Parathyroid adenoma (tissue), 2 donors: Measurements from ENCODE around the gene CEBPG.

ENCODE experiments used
- H2AFZ ChIP-seq: fragments of 300-600 bp; sonication (generic); one replicate; pipeline ENCODE4 v1.7.0; 2017; ENCODE audit warnings: antibody characterized with exemption, mild to moderate bottlenecking
- H3K27ac ChIP-seq: fragments of 300-600 bp; sonication (generic); one replicate; pipeline ENCODE4 v1.7.0; 2017
- H3K27me3 ChIP-seq: fragments of 300-600 bp; sonication (generic); one replicate; pipeline ENCODE4 v1.7.0; 2017; ENCODE audit warnings: low read length; ENCODE audit not compliant: control insufficient read depth, insufficient read depth
- H3K36me3 ChIP-seq: fragments of 300-600 bp; sonication (generic); one replicate; pipeline ENCODE4 v1.7.0; 2017; ENCODE audit warnings: low read length; ENCODE audit not compliant: control insufficient read depth, insufficient read depth
- H3K4me1 ChIP-seq: fragments of 300-600 bp; sonication (generic); one replicate; pipeline ENCODE4 v1.7.0; 2017; ENCODE audit warnings: control low read depth
- H3K4me2 ChIP-seq: fragments of 300-600 bp; sonication (generic); one replicate; pipeline ENCODE4 v1.7.0; 2017; ENCODE audit warnings: low read length
- H3K4me3 ChIP-seq: fragments of 300-600 bp; sonication (generic); one replicate; pipeline ENCODE4 v1.7.0; 2017; ENCODE audit warnings: low read depth, low read length
- H3K79me2 ChIP-seq: fragments of 300-600 bp; sonication (generic); one replicate; pipeline ENCODE4 v1.7.0; 2017; ENCODE audit warnings: control low read depth
- H3K9ac ChIP-seq: fragments of 300-600 bp; sonication (generic); one replicate; pipeline ENCODE4 v1.7.0; 2017; ENCODE audit warnings: mild to moderate bottlenecking
- H3K9me3 ChIP-seq: fragments of 300-600 bp; sonication (generic); one replicate; pipeline ENCODE4 v1.7.0; 2017; ENCODE audit warnings: low read length; ENCODE audit not compliant: control insufficient read depth
- CTCF ChIP-seq: fragments of 300-600 bp; sonication (generic); IDR thresholded peaks from one replicate; pipeline ENCODE4 v1.7.0; 2017; ENCODE audit warnings: antibody characterized with exemption, mild to moderate bottlenecking
- donor health status: primary hyperparathyroidism.

CEBPG gene

GRCh38 chr19:33418461-33418860, 45.0 kb downstream of the CEBPG start:
- Histone ChIP-seq H3K79me2 (peaks cover 2% of the 10 kb centered on the region), H3K36me3 (no peaks in the 10 kb centered on the region), H3K9ac (no peak overlapping the region), H2AFZ (no peak overlapping the region), H3K27ac (no peak overlapping the region), H3K4me3 (no peak overlapping the region), H3K4me1 (no peaks in the 10 kb centered on the region), H3K9me3 (no peaks in the 10 kb centered on the region), H3K4me2 (no peak overlapping the region), H3K27me3 (no peaks in the 10 kb centered on the region)
- TF ChIP-seq CTCF = no peak

- TF ChIP-seq CTCF = no peak
Measured at GRCh38 chr19:33418871-33419787, 45.6 kb downstream of the CEBPG start.

DNA sequence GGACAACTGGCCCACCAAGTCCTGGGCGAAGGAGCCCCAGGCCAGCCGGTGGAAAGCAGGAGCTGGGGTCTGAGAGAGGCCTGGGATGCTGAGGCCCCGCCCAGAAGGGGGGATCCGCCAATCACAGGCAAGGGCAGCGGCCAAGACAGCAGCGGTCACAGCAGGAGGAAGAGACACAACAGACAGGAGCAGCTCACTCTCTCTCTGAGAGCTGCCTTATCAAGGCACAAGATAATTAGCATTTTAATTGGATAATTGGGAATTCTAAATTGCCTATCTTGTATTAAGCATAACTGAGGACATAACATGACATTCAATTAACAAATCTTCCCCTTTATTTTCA, 46.2 kb downstream of the CEBPG start:
- no peak overlapping the region for H3K4me2 ChIP-seq
- no peaks in the 10 kb centered on the region for H3K4me1 ChIP-seq
- no peak for TF ChIP-seq CTCF
- H3K79me2 ChIP-seq = peaks cover 2% of the 10 kb centered on the region
- H3K27ac ChIP-seq = no peak overlapping the region
- H3K9me3 ChIP-seq = no peaks in the 10 kb centered on the region
- H3K9ac ChIP-seq = no peak overlapping the region
- H3K36me3 ChIP-seq = no peaks in the 10 kb centered on the region
- no peak overlapping the region for H2AFZ ChIP-seq
- no peaks in the 10 kb centered on the region for H3K27me3 ChIP-seq
- no peak overlapping the region for H3K4me3 ChIP-seq

More at GRCh38 chr19:33418871-33419787, 45.6 kb downstream of the CEBPG start:
- Histone ChIP-seq H3K9me3 (no peaks in the 10 kb centered on the region), H3K4me1 (no peaks in the 10 kb centered on the region), H3K27ac (no peak overlapping the region), H2AFZ (no peak overlapping the region), H3K36me3 (no peaks in the 10 kb centered on the region), H3K9ac (no peak overlapping the region), H3K4me3 (no peak overlapping the region), H3K27me3 (no peaks in the 10 kb centered on the region), H3K79me2 (peaks cover 2% of the 10 kb centered on the region), H3K4me2 (no peak overlapping the region)

DNA sequence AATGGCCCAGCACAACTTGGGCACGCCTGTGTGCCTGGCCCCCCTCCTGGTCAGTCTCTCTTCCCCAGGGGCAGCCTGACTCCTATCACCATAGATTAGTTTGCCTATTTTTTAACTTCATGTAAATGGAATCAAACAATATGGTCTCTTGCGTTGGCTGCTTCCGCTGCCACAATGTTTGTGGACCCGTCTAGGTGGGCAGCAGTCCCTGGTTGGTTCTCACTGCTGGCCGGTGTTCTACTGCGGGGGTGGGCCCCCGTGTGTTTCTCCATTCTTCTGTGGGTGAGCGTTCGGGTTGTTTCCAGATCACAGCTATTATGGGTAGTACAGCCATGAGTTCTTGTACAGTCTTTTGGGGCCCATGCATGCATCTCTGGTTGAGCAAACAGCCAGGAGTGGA, 47.3 kb downstream of the CEBPG start:
- no peaks in the 10 kb centered on the region for H3K36me3 ChIP-seq
- no peak overlapping the region for H3K4me2 ChIP-seq
- no peak overlapping the region for H3K4me3 ChIP-seq
- no peak overlapping the region for H3K27ac ChIP-seq
- no peaks in the 10 kb centered on the region for H3K9me3 ChIP-seq
- no peaks in the 10 kb centered on the region for H3K4me1 ChIP-seq
- peaks cover under 1% of the 10 kb centered on the region for H3K79me2 ChIP-seq
- no peaks in the 10 kb centered on the region for H3K27me3 ChIP-seq
- no peak for TF ChIP-seq CTCF
- H2AFZ ChIP-seq = no peak overlapping the region
- no peak overlapping the region for H3K9ac ChIP-seq

- Histone ChIP-seq H3K27me3 (no peaks in the 10 kb centered on the region), H3K36me3 (no peaks in the 10 kb centered on the region), H3K9ac (no peak overlapping the region), H3K4me1 (no peaks in the 10 kb centered on the region), H2AFZ (no peak overlapping the region), H3K79me2 (no peaks in the 10 kb centered on the region), H3K27ac (no peak overlapping the region), H3K4me2 (no peak overlapping the region), H3K9me3 (no peaks in the 10 kb centered on the region), H3K4me3 (no peak overlapping the region)
- TF ChIP-seq CTCF = no peak
Measured at GRCh38 chr19:33421368-33421767, 47.9 kb downstream of the CEBPG start.
